OCI-LY3 (cell line): ENCODE results near the gene KDM2A.

ENCODE experiments used
- CTCF ChIP-seq: fragments of 200-600, 300-600 bp; sonication (generic); IDR thresholded peaks from 2 replicates; pipeline ENCODE4 v1.5.1; 2014; ENCODE audit warnings: antibody characterized with exemption, low read length, low read depth
- EZH2phosphoT487 ChIP-seq: fragments of 200-600 bp; shearing (Covaris generic); IDR thresholded peaks from 2 replicates; pipeline ENCODE4 v1.6.1; 2018; ENCODE audit warnings: antibody characterized with exemption, mixed run types, low read depth

GRCh38 chr11:67160045-67160444 is 41.0 kb downstream of the KDM2A start:
- TF ChIP-seq CTCF (no peak), EZH2phosphoT487 (no peak)
